MM.1S (cell line): ENCODE results near the gene ARHGAP42.
"Not testable (repeated sequence)": the region's sequence is repeated elsewhere in the genome, so short reads cannot be mapped to it uniquely, and the experiment has no call there.

Experiments
- EZH2 ChIP-seq: fragments of 300-600 bp; sonication (generic); optimal IDR thresholded peaks from 2 replicates; pipeline ENCODE3; 2017; ENCODE audit warnings: low read depth, mild to moderate bottlenecking, antibody characterized with exemption, low read length, mixed read lengths
- TF ChIP-seq, protein P1 (sequence below): fragments of 300-600 bp; sonication (generic); IDR thresholded peaks from 2 replicates; pipeline ENCODE4 v1.5.1; 2016; ENCODE audit warnings: antibody characterized with exemption, low read length, mixed read lengths

DNA sequence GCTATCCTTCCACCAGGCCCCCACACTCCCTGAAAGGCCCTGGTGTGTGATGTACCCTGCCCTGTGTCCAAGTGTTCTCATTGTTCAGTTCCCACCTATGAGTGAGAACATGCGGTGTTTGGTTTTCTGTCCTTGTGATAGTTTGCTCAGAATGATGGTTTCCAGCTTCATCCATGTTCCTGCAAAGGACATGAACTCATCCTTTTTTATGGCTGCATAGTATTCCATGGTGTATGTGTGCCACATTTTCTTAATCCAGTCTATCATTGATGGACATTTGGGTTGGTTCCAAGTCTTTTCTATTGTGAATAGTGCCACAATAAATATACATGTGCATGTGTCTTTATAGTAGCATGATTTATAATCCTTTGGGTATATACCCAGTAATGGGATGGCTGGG, 208.9 kb downstream of the ARHGAP42 start:
- TF ChIP-seq EZH2, result not testable (repeated sequence)
- TF ChIP-seq, protein P1, sequence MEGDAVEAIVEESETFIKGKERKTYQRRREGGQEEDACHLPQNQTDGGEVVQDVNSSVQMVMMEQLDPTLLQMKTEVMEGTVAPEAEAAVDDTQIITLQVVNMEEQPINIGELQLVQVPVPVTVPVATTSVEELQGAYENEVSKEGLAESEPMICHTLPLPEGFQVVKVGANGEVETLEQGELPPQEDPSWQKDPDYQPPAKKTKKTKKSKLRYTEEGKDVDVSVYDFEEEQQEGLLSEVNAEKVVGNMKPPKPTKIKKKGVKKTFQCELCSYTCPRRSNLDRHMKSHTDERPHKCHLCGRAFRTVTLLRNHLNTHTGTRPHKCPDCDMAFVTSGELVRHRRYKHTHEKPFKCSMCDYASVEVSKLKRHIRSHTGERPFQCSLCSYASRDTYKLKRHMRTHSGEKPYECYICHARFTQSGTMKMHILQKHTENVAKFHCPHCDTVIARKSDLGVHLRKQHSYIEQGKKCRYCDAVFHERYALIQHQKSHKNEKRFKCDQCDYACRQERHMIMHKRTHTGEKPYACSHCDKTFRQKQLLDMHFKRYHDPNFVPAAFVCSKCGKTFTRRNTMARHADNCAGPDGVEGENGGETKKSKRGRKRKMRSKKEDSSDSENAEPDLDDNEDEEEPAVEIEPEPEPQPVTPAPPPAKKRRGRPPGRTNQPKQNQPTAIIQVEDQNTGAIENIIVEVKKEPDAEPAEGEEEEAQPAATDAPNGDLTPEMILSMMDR, result not testable (repeated sequence)
